IgD-negative memory B cell (primary cell): ENCODE measurements around the gene PRRT1. TPM values are rescaled to one million over a fixed set of nuclear protein-coding genes. Genes with fewer than 3 reads are reported as not detected.
"Not testable (repeated sequence)": the region's sequence is repeated elsewhere in the genome, so short reads cannot be mapped to it uniquely, and the experiment has no call there.

ENCODE experiments used
- H3K27ac Mint-ChIP-seq, 3 donors: one replicate each; pipeline ENCODE4 v1.8.0; 2020 to 2022; ENCODE audit warnings: mild to moderate bottlenecking in 3 of 3, mixed read lengths in 3 of 3, moderate library complexity in 1 of 3
- H3K27me3 Mint-ChIP-seq: one replicate; pipeline ENCODE4 v1.8.0; 2021; ENCODE audit warnings: mixed read lengths
- H3K36me3 Mint-ChIP-seq: one replicate; pipeline ENCODE4 v1.8.0; 2020; ENCODE audit warnings: mild to moderate bottlenecking, mixed read lengths
- H3K4me1 Mint-ChIP-seq, 3 donors: one replicate each; pipeline ENCODE4 v1.8.0; 2020 to 2022; ENCODE audit warnings: mixed read lengths in 3 of 3, mild to moderate bottlenecking in 1 of 3
- H3K4me3 Mint-ChIP-seq, 4 donors: one replicate each; pipeline ENCODE4 v1.8.0; 2020 to 2022; ENCODE audit warnings: mild to moderate bottlenecking in 4 of 4, mixed read lengths in 4 of 4, moderate library complexity in 3 of 4
- H3K9me3 Mint-ChIP-seq, 3 donors: one replicate each; pipeline ENCODE4 v1.8.0; 2020 to 2021; ENCODE audit warnings: mixed read lengths in 3 of 3, mild to moderate bottlenecking in 1 of 3
- polyA plus RNA-seq: library from polyadenylated mRNA; unstranded; fragments of 300-500 nt; fragmentation: Illumina TruSeq; gene quantifications from one replicate; pipeline ENCODE4 v1.2.3, GENCODE V29; 2021

Gene PRRT1
- polyA plus RNA-seq = not detected

DNA sequence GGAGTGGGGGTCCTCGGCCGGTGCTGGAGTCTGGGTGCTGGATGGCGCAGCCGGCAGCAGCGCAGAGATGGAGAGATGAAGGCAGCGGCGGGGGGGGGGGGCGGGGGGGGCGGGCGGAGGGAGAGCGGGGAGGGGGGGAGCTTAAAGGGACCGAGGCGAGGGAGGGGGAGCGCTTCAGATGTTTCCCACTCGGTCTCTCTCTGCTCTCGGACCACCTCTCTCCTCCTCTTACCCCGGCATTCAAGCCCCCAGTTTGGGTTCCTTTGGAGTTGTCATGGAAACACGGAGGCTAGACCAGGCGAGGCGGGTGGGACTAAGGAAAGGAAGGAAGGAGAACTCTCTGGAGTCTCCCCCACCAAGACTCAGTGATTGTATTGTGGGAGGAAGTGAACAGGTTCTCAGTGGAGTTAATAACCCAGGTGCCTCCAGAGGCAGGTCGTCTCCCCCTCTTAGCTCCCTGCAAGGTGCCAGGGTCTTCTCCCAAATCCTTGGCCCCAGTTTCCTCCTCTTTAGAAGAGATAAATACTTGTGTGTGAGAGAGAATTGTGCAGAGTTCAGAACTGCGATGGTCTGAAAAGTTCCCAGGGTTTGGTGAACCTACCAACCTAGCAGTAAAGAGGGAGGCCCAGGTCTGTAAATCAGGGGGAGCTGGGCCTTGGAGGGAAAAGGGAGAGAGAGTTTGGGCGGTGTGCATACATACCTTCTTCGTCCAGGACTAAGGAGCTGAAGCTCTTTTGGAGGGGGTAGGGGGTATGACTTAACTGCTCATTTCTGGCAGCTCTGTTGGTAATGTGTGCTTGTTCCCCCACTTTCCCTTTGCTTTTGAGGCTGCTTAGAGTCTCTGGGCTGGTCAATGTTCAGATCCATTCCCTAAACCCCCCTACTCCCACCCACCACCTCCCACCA lies at the start of gene PRRT1:
PRRT1 (minus strand) TSS at position 77 of the 906 bp plus-strand sequence. CDS start 112 bp downstream, outside the sequence.
- H3K4me1 Mint-ChIP-seq = peaks cover 17 to 27% (median 19%) of the 10 kb centered on the region in 3 donors
- peaks cover 52% of the 10 kb centered on the region for H3K27me3 Mint-ChIP-seq

DNA sequence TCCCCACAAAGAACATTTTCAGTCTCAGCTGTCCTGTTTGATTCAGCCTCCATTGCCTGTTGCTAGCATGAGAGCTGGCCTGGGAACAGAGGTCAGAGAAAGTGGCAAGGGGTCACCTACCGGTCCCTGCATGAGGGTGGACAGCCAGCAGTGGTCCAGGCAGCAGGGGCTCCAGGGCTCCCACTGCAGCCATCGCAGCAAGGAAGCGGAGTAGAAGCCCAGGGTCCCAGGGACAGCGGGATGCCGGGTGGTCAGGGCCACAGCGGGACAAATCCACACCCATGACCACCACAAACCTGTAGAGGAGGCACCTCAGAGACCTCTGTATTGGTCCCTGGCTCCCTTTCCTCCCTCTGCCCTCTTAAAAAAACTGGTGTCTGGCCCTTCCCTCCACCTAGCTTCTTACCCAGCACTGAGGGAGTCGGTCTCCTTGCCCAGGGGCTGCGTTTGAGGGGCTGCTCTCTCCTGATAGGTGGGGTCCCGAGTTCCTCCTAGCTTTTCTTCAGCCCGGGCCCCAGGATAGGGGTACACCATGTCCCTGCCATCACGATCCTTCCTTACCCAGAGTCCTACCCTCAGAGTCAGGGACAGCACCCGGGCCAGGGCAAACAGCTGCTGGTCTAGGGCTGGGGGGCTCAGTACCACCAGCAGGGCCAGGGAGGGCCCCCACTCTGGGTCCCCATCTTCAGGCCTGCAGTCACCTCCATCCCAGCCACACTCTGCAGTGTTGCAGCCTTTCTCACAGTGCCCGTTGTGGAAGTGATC lies 49.2 kb upstream of the PRRT1 start:
- Mint-ChIP-seq H3K4me3 (peak overlapping the region in 1 of 4 donors; percentile 41), H3K27me3 (peaks cover 3% of the 10 kb centered on the region), H3K4me1 (peaks cover 6 to 7% (median 6%) of the 10 kb centered on the region in 3 donors), H3K9me3 (peaks cover 0 to 2% (median 0%) of the 10 kb centered on the region in 3 donors), H3K36me3 (no peaks in the 10 kb centered on the region), H3K27ac (peak overlapping the region in 1 of 3 donors; percentile 42)

More for the DNA sequence above, at the start of gene PRRT1:
- H3K4me3 Mint-ChIP-seq = peak within 1 kb of the TSS in 3 of 4 donors; percentile 19 to 82 (median 70)
- no peaks in the 10 kb centered on the region for H3K36me3 Mint-ChIP-seq
- peak within 1 kb of the TSS in 1 of 3 donors; percentile 21 for H3K27ac Mint-ChIP-seq
- H3K9me3 Mint-ChIP-seq = peaks cover 0 to 4% (median 0%) of the 10 kb centered on the region in 3 donors

DNA sequence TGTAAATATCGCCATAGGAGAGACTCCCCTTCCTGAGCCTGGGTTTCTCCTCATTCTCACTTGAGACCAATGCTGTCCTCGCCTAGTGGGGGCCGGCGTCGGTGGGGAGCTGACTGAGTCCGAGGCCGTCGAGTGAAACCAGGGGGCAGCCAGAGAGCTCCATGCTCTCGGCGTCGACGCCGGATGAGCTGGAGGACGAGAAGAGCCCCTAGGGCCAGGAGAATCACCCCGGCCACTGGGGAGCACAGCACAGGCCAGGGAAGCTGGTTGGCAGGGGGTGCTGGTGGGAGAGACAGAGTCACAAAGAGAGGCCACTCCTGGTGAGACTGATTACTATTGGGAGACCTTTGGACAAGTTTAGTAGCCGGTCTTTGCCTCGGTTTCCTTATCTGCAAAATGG lies 47.1 kb upstream of the PRRT1 start:
- H3K4me3 Mint-ChIP-seq = peak overlapping the region in 1 of 4 donors; percentile 92
- peak overlapping the region in 1 of 3 donors; percentile 70 for H3K27ac Mint-ChIP-seq
- peaks cover 0 to 2% (median 0%) of the 10 kb centered on the region in 3 donors for H3K9me3 Mint-ChIP-seq
- H3K27me3 Mint-ChIP-seq = no peaks in the 10 kb centered on the region
- H3K4me1 Mint-ChIP-seq = peaks cover 14 to 19% (median 17%) of the 10 kb centered on the region in 3 donors
- H3K36me3 Mint-ChIP-seq = no peaks in the 10 kb centered on the region

DNA sequence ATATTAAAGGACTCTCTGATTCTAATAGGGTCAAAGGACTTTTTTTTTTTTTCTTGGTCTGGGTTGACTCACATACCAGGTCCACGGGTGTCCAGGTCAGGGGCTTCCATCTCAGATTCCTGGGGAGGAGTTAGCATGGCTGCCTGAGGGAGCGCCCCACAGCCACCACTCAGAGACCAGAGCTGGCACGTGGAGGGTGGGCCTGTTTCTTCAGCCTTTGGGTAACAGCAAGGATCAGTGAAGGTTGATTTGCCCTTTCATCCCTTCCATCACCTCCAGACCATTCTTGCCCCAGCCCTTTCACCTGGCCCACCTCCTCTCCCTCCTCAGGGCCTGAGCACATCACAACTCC lies 46.6 kb upstream of the PRRT1 start:
- no peaks in the 10 kb centered on the region for H3K27me3 Mint-ChIP-seq
- peaks cover 19 to 24% (median 22%) of the 10 kb centered on the region in 3 donors for H3K4me1 Mint-ChIP-seq
- no peaks in the 10 kb centered on the region for H3K9me3 Mint-ChIP-seq
- H3K27ac Mint-ChIP-seq = peak overlapping the region in 1 of 3 donors; percentile 96
- peak overlapping the region in 2 of 4 donors; percentile 68 to 92 for H3K4me3 Mint-ChIP-seq
- H3K36me3 Mint-ChIP-seq = no peaks in the 10 kb centered on the region

DNA sequence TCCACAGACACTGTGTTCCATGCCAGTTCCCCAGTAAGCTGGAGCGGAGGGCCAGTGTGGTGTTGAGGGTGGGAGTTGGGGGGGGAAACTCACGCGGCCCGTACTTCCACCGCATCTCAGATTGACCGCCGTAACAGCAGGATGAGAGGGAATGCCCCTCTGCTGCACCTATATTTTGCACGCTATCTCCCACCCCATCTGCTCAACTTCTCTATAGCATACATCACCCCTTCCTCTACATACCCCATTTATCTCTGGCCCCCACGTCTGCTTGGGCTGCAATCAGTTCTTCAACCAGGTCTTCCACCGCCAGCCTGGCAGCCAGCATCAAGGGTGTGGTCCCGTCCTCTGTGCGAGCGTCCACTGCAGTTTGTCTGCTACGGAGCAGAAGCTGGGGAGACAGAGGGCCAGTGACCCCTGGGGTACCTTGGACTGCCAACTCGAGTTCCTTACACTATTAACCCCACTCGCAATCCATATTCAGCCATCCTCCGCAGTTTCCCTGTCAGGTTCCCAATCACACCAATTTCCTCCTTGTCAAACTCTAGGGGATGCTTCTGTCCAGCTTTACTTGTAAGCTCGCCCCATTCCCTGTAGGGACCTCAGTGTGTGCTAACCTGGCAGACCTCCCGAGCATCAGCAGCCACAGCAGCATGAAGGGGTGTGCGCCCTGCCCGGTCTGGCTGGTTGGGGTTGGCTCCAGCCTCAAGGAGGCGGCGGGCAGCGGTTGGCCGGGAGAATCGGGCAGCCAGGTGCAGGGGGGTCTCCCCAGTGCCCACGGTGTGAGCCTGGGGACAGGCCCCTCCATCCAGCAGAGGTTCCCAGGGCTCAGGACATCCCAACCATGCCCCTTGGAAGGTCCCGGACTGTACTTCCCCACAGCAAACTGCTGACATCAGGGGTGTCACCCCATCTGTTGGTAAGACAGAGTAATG lies 45.2 kb upstream of the PRRT1 start:
- Mint-ChIP-seq H3K27me3 (no peaks in the 10 kb centered on the region), H3K4me3 (peak overlapping the region; percentile 92 to 99 (median 98)), H3K9me3 (no peaks in the 10 kb centered on the region), H3K36me3 (no peaks in the 10 kb centered on the region), H3K27ac (peak overlapping the region; percentile 96 to 100 (median 99)), H3K4me1 (peaks cover 21 to 24% (median 22%) of the 10 kb centered on the region in 3 donors)

DNA sequence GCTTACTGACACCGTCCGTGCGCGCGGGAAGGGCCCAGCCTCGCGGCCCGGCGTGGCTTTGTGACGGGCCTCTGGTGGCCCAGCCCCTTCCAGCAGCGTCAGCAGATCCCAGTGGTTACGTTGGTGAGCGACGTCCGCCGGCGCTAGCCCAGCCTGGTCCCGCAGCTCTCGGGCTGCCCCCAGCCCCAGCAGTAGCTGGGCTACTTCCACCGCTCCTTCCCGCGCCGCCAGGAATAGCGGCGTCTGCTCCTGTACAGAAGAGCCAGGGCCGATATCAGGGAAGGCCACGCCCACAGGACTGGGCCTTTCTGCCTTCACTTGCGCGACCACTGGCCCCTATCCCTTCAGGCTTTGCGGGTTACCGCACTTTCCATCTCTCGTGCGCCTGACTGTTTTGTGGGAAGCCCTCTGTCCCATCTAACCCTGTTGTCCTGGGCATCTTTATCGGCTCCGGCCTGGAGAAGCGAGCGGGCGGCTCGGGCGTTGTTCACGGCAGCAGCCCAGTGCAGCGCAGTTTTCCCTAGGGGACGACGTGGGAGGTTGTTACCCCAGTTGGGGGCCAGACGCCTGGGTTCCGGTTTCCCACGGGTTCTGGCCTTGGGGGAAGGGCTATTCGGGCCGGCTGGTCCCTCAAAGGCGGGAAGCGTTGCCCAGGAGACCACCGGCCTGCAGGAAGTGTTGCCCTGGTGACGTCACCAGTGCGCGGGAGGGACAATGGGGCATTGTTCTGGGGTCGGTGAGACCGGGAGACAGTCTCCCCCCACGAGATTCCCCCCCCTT lies 44.4 kb upstream of the PRRT1 start:
- Mint-ChIP-seq H3K9me3 (no peaks in the 10 kb centered on the region), H3K27me3 (no peaks in the 10 kb centered on the region), H3K4me1 (peaks cover 21 to 24% (median 22%) of the 10 kb centered on the region in 3 donors), H3K4me3 (peak overlapping the region; percentile 92 to 99 (median 98)), H3K36me3 (peaks cover 3% of the 10 kb centered on the region), H3K27ac (peak overlapping the region; percentile 96 to 100 (median 99))

DNA sequence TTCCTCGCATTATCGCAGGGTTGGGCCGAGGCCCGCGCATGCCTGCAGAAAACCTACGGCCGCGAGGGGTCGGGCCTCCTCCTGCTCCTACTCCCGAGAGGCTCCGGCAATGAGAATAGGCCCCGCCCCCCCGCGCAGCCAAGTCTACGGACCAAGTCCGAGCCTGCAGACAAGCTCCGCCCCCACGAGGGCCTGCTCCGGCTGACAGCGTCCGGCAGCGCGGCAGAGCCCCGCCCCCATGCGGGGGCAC lies 43.8 kb upstream of the PRRT1 start:
- no peaks in the 10 kb centered on the region for H3K27me3 Mint-ChIP-seq

DNA sequence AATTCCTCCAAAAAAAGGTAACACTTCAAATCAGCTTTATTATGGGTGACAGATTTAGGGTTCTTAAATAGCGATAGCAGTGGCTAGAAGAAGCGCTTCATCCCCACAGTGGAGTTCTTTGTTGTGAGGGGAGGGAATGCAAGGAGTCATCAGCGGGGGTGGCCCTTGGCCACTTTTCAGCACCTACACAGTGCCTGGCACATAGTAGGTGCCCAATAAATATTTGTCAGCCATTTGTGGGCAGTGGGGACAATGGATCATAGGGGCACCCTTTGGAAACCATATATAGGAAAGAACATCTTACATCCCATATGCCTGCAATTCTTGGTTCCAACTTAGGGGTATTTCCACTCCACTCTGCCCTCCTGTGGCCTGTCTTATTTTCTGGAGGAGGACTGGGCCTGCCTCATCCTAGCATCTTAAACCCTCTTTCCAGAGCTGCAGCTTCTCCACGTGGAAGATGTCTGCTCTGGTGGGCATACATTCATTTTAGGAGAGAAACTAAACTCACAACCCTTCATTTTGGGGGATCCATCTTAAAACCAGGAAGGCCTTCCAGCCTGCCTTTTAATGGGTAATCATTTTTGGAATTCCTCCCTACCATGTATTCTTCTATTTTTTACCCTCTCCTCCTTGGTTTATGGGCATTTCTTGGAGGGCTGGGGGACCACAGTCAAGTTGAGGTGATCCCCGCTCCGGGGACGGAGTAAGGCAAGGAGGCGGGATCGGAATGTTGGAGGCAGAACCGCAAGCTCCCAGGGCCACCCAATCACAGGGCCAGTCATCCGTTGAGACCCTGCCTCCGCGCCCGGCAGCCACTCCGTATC lies 43.3 kb upstream of the PRRT1 start:
- peak overlapping the region; percentile 92 to 99 (median 98) for H3K4me3 Mint-ChIP-seq
- no peaks in the 10 kb centered on the region for H3K27me3 Mint-ChIP-seq
- peaks cover 21 to 24% (median 22%) of the 10 kb centered on the region in 3 donors for H3K4me1 Mint-ChIP-seq
- peak overlapping the region; percentile 96 to 100 (median 99) for H3K27ac Mint-ChIP-seq
- peaks cover 3% of the 10 kb centered on the region for H3K36me3 Mint-ChIP-seq
- H3K9me3 Mint-ChIP-seq = no peaks in the 10 kb centered on the region

More for the DNA sequence above, 43.8 kb upstream of the PRRT1 start:
- Mint-ChIP-seq H3K27ac (peak overlapping the region; percentile 96 to 100 (median 99)), H3K9me3 (no peaks in the 10 kb centered on the region), H3K36me3 (peaks cover 3% of the 10 kb centered on the region), H3K4me3 (peak overlapping the region; percentile 92 to 99 (median 98)), H3K4me1 (peaks cover 21 to 24% (median 22%) of the 10 kb centered on the region in 3 donors)

DNA sequence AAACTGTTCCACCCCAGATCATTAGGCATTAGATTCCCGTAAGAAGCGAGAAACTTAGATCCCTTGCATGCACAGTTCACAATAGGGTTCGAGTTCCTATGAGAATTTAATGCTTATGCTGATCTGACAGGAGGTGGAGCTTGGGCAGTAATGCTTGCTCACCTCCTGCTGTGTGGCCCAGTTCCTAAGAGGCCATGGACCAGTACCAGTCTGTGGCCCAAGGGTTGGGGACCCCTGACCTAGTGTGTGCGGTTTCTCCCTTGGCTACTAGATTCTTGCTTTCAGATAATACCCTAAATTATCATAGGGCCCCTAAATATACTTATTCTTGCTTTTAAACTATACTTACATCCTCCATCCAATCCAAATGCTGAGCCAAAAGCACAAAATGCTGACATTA lies 42.6 kb upstream of the PRRT1 start:
- Mint-ChIP-seq H3K4me3 (peak overlapping the region in 3 of 4 donors; percentile 92 to 99 (median 98)), H3K9me3 (no peaks in the 10 kb centered on the region), H3K4me1 (peaks cover 21 to 24% (median 22%) of the 10 kb centered on the region in 3 donors), H3K36me3 (peaks cover 3% of the 10 kb centered on the region), H3K27me3 (no peaks in the 10 kb centered on the region), H3K27ac (peak overlapping the region in 2 of 3 donors; percentile 91 to 96)

DNA sequence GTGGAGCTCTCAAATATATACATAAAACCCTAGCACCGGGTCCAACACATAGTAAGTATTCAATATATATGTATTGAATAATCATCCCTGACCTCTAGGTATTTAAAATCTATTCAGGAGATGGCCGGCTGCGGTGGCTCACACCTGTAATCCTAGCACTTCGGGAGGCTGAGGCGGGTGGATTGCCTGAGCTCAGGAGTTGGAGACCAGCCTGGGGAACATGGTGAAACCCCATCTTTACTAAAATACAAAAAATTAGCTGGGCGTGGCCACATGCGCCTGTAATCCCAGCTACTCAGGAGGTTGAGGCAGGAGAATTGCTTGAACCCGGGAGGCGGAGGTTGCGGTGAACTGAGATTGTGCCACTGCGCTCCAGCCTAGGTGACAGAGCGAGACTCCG lies 41.4 kb upstream of the PRRT1 start:
- not testable (repeated sequence) for H3K9me3 Mint-ChIP-seq, H3K27me3 Mint-ChIP-seq, H3K36me3 Mint-ChIP-seq
- H3K27ac Mint-ChIP-seq = peak overlapping the region; percentile 96 to 99 (median 96)
- H3K4me1 Mint-ChIP-seq = peaks cover 30 to 34% (median 31%) of the 10 kb centered on the region in 3 donors
- H3K4me3 Mint-ChIP-seq = peak overlapping the region; percentile 92 to 99 (median 96)

DNA sequence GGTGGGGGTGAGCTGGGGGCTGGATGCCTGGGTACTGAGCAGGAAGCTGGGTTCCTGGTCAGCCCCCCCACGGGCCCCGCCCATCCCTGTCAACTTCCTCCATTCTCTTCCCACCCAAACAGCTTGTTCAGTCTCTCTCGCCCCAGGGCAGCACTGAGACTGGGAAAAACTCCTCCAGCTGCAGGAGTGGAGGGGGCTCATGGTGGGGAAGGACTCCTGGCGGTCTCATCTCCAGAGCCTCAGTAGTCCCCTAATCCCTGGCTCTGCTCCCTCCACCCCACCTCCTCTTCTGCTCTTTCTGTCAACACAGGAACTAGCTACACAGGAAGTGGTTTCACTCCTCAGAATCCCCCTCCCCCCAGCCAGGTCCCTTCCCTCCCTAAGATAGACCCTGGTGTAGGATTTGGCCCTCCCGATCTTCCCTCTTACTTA lies 40.9 kb upstream of the PRRT1 start, which contains the start of gene GPSM3:
GPSM3 (minus strand) TSS at position 36 of the 432 bp plus-strand sequence. CDS start 130 bp downstream, outside the sequence.
- H3K27ac Mint-ChIP-seq = peak within 1 kb of the TSS; percentile 96 to 99 (median 96)
- H3K27me3 Mint-ChIP-seq = no peaks in the 10 kb centered on the region
- peaks cover 31 to 34% (median 32%) of the 10 kb centered on the region in 3 donors for H3K4me1 Mint-ChIP-seq
- H3K4me3 Mint-ChIP-seq = peak within 1 kb of the TSS; percentile 92 to 99 (median 96)
- H3K36me3 Mint-ChIP-seq = peaks cover 3% of the 10 kb centered on the region
- no peaks in the 10 kb centered on the region for H3K9me3 Mint-ChIP-seq

DNA sequence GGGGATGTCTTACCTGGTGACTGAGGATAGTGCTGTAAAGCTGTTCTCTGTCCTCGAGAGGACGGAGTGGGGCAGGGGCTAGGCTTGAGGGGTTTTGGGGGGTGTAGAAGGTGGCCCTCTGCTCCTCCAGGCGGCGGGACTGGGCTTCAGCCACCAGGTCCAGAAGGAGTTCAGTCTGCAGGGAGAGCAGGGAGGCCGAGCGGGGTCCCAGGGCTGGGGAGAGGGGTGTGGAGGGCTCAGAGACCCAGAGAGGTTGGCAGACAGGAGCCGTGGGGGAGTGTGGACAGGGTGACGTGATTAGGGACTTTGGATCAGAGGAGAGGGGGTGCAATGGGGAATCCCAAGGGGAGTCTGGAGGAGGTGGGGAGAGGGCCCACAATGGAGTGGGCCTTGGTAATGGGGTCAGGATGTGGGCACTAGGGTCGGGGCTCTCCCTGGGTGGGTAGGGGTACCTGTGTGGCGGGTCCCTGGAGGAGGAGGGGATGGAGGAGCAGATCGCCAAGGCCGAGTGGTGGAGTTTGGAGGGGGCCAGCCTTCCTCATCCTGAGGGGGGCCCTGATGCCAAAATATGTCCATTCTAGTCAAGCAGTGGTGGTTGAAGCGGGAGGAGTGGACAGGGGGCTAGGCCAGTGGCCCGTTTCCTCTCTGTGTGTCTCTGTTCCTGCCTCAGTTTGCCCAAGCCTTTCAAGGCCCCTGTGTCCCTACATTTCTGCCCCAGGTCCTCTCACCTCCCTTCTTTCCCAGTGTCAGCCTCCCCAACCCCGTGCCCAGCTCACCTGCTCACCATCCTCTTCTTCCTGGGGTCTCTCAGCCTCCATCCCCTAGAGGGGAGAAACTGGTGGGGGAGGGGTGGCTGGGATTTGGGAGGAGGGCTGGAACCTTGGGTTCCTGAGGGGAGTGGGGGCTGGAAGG lies 40.2 kb upstream of the PRRT1 start:
- H3K4me3 Mint-ChIP-seq = peak overlapping the region; percentile 92 to 99 (median 96)
- no peaks in the 10 kb centered on the region for H3K27me3 Mint-ChIP-seq
- peak overlapping the region; percentile 96 to 99 (median 96) for H3K27ac Mint-ChIP-seq
- peaks cover 34 to 36% (median 35%) of the 10 kb centered on the region in 3 donors for H3K4me1 Mint-ChIP-seq
- no peaks in the 10 kb centered on the region for H3K9me3 Mint-ChIP-seq
- H3K36me3 Mint-ChIP-seq = peaks cover 3% of the 10 kb centered on the region
